Activated CD4-positive, alpha-beta T cell treated with anti-CD3 and anti-CD28 coated beads, Interleukin-2, amount 50 U/mL, for 1 hour (primary cell): Measurements from ENCODE around the gene ELANE.
"Not testable (repeated sequence)": the region's sequence is repeated elsewhere in the genome, so short reads cannot be mapped to it uniquely, and the experiment has no call there.

Experiments used
- DNase-seq: peaks from one replicate; pipeline ENCODE4 v3.0.0-alpha.2; 2020

The ELANE gene

GRCh38 chr19:843180-843835 is 8.8 kb upstream of the ELANE start:
- DNase-seq: no peak

- DNase-seq: no peak
These were observed 8.1 kb upstream of the ELANE start for GRCh38 chr19:843836-844545.

- no peak for DNase-seq
These were observed 7.5 kb upstream of the ELANE start for GRCh38 chr19:844546-844971.

GRCh38 chr19:845707-846521 is 6.2 kb upstream of the ELANE start:
- DNase-seq: no peak

GRCh38 chr19:848386-848921 is 3.6 kb upstream of the ELANE start:
- DNase-seq: no peak

- not testable (repeated sequence) for DNase-seq
These were observed 2.9 kb upstream of the ELANE start for GRCh38 chr19:849195-849594.

GRCh38 chr19:850221-850978 is 1.7 kb upstream of the ELANE start:
- no peak for DNase-seq

GRCh38 chr19:850979-851335 is 1.1 kb upstream of the ELANE start:
- DNase-seq: no peak

GRCh38 chr19:853014-853585 is 997 bp downstream of the ELANE start:
- DNase-seq: no peak

- DNase-seq: not testable (repeated sequence)
These were observed 1.6 kb downstream of the ELANE start for GRCh38 chr19:853614-854220.

- DNase-seq: no peak
These were observed 2.4 kb downstream of the ELANE start for GRCh38 chr19:854549-854948.

GRCh38 chr19:855142-855541 is 3.0 kb downstream of the ELANE start:
- no peak for DNase-seq

- no peak for DNase-seq
These were observed 3.5 kb downstream of the ELANE start for GRCh38 chr19:855566-856120.

- DNase-seq: no peak
These were observed 6.2 kb downstream of the ELANE start for GRCh38 chr19:858284-858683.

GRCh38 chr19:858868-859843 is 7.1 kb downstream of the ELANE start, which contains the start of gene CFD:
Gene CFD (plus strand): TSS chr19:859664. CDS start chr19:859690, 26 bp downstream.
- DNase-seq: no peak

- DNase-seq: no peak
These were observed 9.1 kb downstream of the ELANE start for GRCh38 chr19:861141-861755.

- peak; percentile 69 for DNase-seq
These were observed 9.9 kb downstream of the ELANE start for GRCh38 chr19:861756-862580.

- peak; percentile 84 for DNase-seq
These were observed 10.6 kb downstream of the ELANE start for GRCh38 chr19:862581-863314.
